B cell (primary cell): ENCODE results near the gene MAPKAP1. TPM values are rescaled to one million over a fixed set of nuclear protein-coding genes. Genes with fewer than 3 reads are reported as not detected.
A peak's percentile ranks its signal among the peaks of the same experiment; 100 is the strongest.

Source experiments
- ATAC-seq: fragments of 200-7000 bp; cut with Tn5 transposase; one replicate; pipeline ENCODE4 v1.10.0; 2021; ENCODE audit warnings: low read depth, mild to moderate bottlenecking, moderate number of reproducible peaks, moderate library complexity
- CTCF ChIA-PET: fragments of 350-600 bp; sonication (Branson Sonifier 250); formaldehyde crosslinking; loops from one replicate; lab custom pipeline; 2021; ENCODE audit warnings: antibody characterized with exemption, inconsistent platforms; lab: Charles Lee
- POLR2A ChIA-PET: fragments of 350-600 bp; sonication (Branson Sonifier 250); formaldehyde crosslinking; loops from one replicate; lab custom pipeline; 2021; ENCODE audit warnings: antibody characterized with exemption; lab: Charles Lee
- DNase-seq: peaks from one replicate; pipeline ENCODE4 v3.0.0; 2013
- H2AFZ ChIP-seq: 2 replicates; pipeline ENCODE4 v1.6.1; 2012; ENCODE audit warnings: mild to moderate bottlenecking, low read depth, low read length; ENCODE audit not compliant: insufficient read depth, poor library complexity, severe bottlenecking
- H3K27ac ChIP-seq, 2 donors: 1 replicate in 1 of 2; 2 replicates in 1 of 2; pipeline ENCODE4 v1.5.1; 2012 to 2013; ENCODE audit warnings: low read length in 2 of 2, mild to moderate bottlenecking in 2 of 2, moderate library complexity in 1 of 2
- H3K27me3 ChIP-seq, 4 experiments: fragments of 200-600 bp in 1 of 4; sonication (generic) in 1 of 4; replicated peaks in 1 of 4; 1 replicate in 2 of 4; 2 replicates in 2 of 4; pipeline versions ENCODE4 v1.6.1 to v1.7.0; 2013 to 2016; ENCODE audit warnings: low read length in 3 of 4, mild to moderate bottlenecking in 2 of 4, mixed read lengths in 1 of 4, moderate library complexity in 1 of 4; ENCODE audit not compliant: insufficient read depth in 4 of 4, control insufficient read depth in 3 of 4; ENCODE audit errors: control extremely low read depth in 1 of 4
- H3K36me3 ChIP-seq, 2 experiments: replicated peaks in 1 of 2; 1 replicate in 1 of 2; 2 replicates in 1 of 2; pipeline versions ENCODE4 v1.6.1 to v1.7.1; 2013; ENCODE audit warnings: low read length in 1 of 2; ENCODE audit not compliant: insufficient read depth in 2 of 2, control insufficient read depth in 1 of 2; ENCODE audit errors: control extremely low read depth in 1 of 2, extremely low read depth in 1 of 2
- H3K4me1 ChIP-seq, 2 donors: fragments of 200-600 bp in 1 of 2; sonication (generic) in 1 of 2; 1 replicate in 1 of 2; 2 replicates in 1 of 2; pipeline versions ENCODE4 v1.5.1 to v1.6.1; 2013 to 2017; ENCODE audit warnings: low read length in 2 of 2; ENCODE audit not compliant: control insufficient read depth in 2 of 2, insufficient read depth in 2 of 2
- H3K4me2 ChIP-seq: replicated peaks from 2 replicates; pipeline ENCODE3; 2012; ENCODE audit warnings: mild to moderate bottlenecking, low read depth, low read length; ENCODE audit not compliant: poor library complexity, severe bottlenecking
- H3K4me3 ChIP-seq, 5 experiments: fragments of 200-600 bp in 1 of 5; sonication (generic) in 1 of 5; 1 replicate in 3 of 5; 2 replicates in 2 of 5; pipeline versions ENCODE4 v1.5.1 to v1.7.0; 2011 to 2016; ENCODE audit warnings: low read length in 4 of 5, mild to moderate bottlenecking in 4 of 5, low read depth in 2 of 5, control low read depth in 1 of 5, moderate library complexity in 1 of 5; ENCODE audit not compliant: insufficient read depth in 1 of 5; ENCODE audit errors: control extremely low read depth in 1 of 5, extremely low read depth in 1 of 5
- H3K79me2 ChIP-seq: fragments of 200-600 bp; sonication (generic); one replicate; pipeline ENCODE4 v1.6.0; 2016; ENCODE audit warnings: low read length; ENCODE audit not compliant: control insufficient read depth, insufficient read depth
- H3K9ac ChIP-seq: fragments of 200-600 bp; sonication (generic); 2 replicates; pipeline ENCODE4 v1.6.1; 2017; ENCODE audit warnings: mild to moderate bottlenecking, low read length, moderate library complexity
- H3K9me3 ChIP-seq, 3 donors: one replicate each; pipeline versions ENCODE4 v1.6.1 to v1.7.1; 2013; ENCODE audit warnings: low read length in 2 of 3; ENCODE audit not compliant: control insufficient read depth in 2 of 3, insufficient read depth in 1 of 3; ENCODE audit errors: control extremely low read depth in 1 of 3
- H4K20me1 ChIP-seq: 2 replicates; pipeline ENCODE4 v1.6.0; 2012; ENCODE audit warnings: mild to moderate bottlenecking, low read length; ENCODE audit not compliant: insufficient read depth, control insufficient read depth, poor library complexity, severe bottlenecking
- H3K27ac Mint-ChIP-seq: one replicate; pipeline ENCODE4 v1.8.0; 2021; ENCODE audit warnings: mixed read lengths
- H3K27me3 Mint-ChIP-seq: one replicate; pipeline ENCODE4 v1.8.0; 2021; ENCODE audit warnings: mixed read lengths
- H3K4me1 Mint-ChIP-seq: one replicate; pipeline ENCODE4 v1.8.0; 2021; ENCODE audit warnings: mixed read lengths
- H3K4me3 Mint-ChIP-seq: one replicate; pipeline ENCODE4 v1.8.0; 2021; ENCODE audit warnings: mixed read lengths
- H3K9me3 Mint-ChIP-seq: one replicate; pipeline ENCODE4 v1.8.0; 2022; ENCODE audit warnings: mixed read lengths; ENCODE audit not compliant: insufficient read depth
- CTCF ChIP-seq: fragments of 200-600 bp; IDR thresholded peaks from one replicate; pipeline ENCODE4 v1.8.0; 2022; ENCODE audit warnings: antibody characterized with exemption, mild to moderate bottlenecking
- EZH2 ChIP-seq: IDR thresholded peaks from 2 replicates; pipeline ENCODE4 v1.6.1; 2012; ENCODE audit warnings: borderline replicate concordance, low read depth, mild to moderate bottlenecking, moderate library complexity, low read length; ENCODE audit not compliant: insufficient read depth, poor library complexity, severe bottlenecking
- WGBS: methylation state at CpG from one replicate; pipeline ENCODE4 v1.1.5; 2013; ENCODE audit warnings: missing lambda C conversion rate; ENCODE audit not compliant: insufficient coverage; 5-methylcytosine and 5-hydroxymethylcytosine counted together
- intact Hi-C: fragments of 100-400 bp; cut with micrococcal nuclease; formaldehyde crosslinking; loops from one replicate; pipeline ENCODE4 v1.10.0; 2022
- polyA plus RNA-seq: library from polyadenylated mRNA; depleted of rRNA; stranded (reverse); fragments of >200 nt; gene quantifications from 2 replicates; pipeline ENCODE4 v1.2.3, GENCODE V29; 2012
- total RNA-seq, 2 donors: library from RNA; stranded (reverse); fragments of 120-200 nt in 1 of 2; gene quantifications; 1 replicate in 1 of 2; 2 replicates in 1 of 2; pipeline versions ENCODE4 v1.2.3 to v1.2.4, GENCODE V29; 2013 to 2022

The MAPKAP1 gene
- total and polyA plus RNA-seq, 2 donors (not counting 1 experiment from before 2014, with no cell fraction given) = 51.6 to 62.4 TPM

- H3K27ac Mint-ChIP-seq = peak overlapping the region; percentile 10
- ChIA-PET CTCF (interaction anchor here (1.0 to 2.6 kb wide), 5 partner anchors 17 to 222 kb away, joined by 3 to 11 read pairs (median 5); no protein-coding TSS in a partner anchor), POLR2A (interaction anchor here (1.0 kb wide), 1 partner anchor 21 kb away, joined by 4 read pairs; no protein-coding TSS in a partner anchor)
- intact Hi-C loops = no loop called here
- TF ChIP-seq CTCF = no peak
- no peak for TF ChIP-seq EZH2
- no peak overlapping the region for H3K4me3 Mint-ChIP-seq
- Histone ChIP-seq H3K27ac (no peak overlapping the region), H4K20me1 (peaks cover 24% of the 10 kb centered on the region), H3K79me2 (peaks cover 76% of the 10 kb centered on the region), H3K4me1 (peaks cover 57% of the 10 kb centered on the region in 2 donors), H3K36me3 (no peaks in the 10 kb centered on the region), H3K27me3 (no peaks in the 10 kb centered on the region), H3K9me3 (no peaks in the 10 kb centered on the region), H3K4me3 (no peak overlapping the region), H2AFZ (no peak overlapping the region), H3K9ac (no peak overlapping the region), H3K4me2 (peak overlapping the region; percentile 26)
- peak; percentile 33 for DNase-seq
- no peaks in the 10 kb centered on the region for H3K27me3 Mint-ChIP-seq
- WGBS = no CpG with 5 or more reads among the region's 3 CpGs
- no peak for ATAC-seq
- peaks cover 57% of the 10 kb centered on the region for H3K4me1 Mint-ChIP-seq
- H3K9me3 Mint-ChIP-seq = no peaks in the 10 kb centered on the region
Measured at GRCh38 chr9:125629446-125629845, 77.6 kb downstream of the MAPKAP1 start.

- Histone ChIP-seq H3K27me3 (no peaks in the 10 kb centered on the region), H4K20me1 (peaks cover 24% of the 10 kb centered on the region), H2AFZ (no peak overlapping the region), H3K9ac (no peak overlapping the region), H3K27ac (no peak overlapping the region), H3K4me1 (peaks cover 24% of the 10 kb centered on the region in 2 donors), H3K79me2 (peaks cover 70% of the 10 kb centered on the region), H3K9me3 (no peaks in the 10 kb centered on the region), H3K4me2 (no peak overlapping the region), H3K4me3 (no peak overlapping the region), H3K36me3 (no peaks in the 10 kb centered on the region)
- no peak overlapping the region for H3K4me3 Mint-ChIP-seq
- ChIA-PET POLR2A (no interaction called here), CTCF (no interaction called here)
- TF ChIP-seq CTCF = no peak
- TF ChIP-seq EZH2 = no peak
- H3K27me3 Mint-ChIP-seq = no peaks in the 10 kb centered on the region
- ATAC-seq = no peak
- no peaks in the 10 kb centered on the region for H3K9me3 Mint-ChIP-seq
- H3K4me1 Mint-ChIP-seq = peaks cover 33% of the 10 kb centered on the region
- intact Hi-C loops = no loop called here
- no peak for DNase-seq
- H3K27ac Mint-ChIP-seq = no peak overlapping the region
Measured at GRCh38 chr9:125626187-125626586, 80.8 kb downstream of the MAPKAP1 start.
